H9 (cell line): ENCODE measurements around the gene SPTLC1. TPM values are rescaled to one million over a fixed set of nuclear protein-coding genes. Genes with fewer than 3 reads are reported as not detected.
A peak's percentile ranks its signal among the peaks of the same experiment; 100 is the strongest.

Experiments used
- DNase-seq: peaks from one replicate; pipeline ENCODE4 v3.0.0-alpha.2; 2017
- H2AFZ ChIP-seq: one replicate; pipeline ENCODE4 v1.6.1; 2013; ENCODE audit warnings: mild to moderate bottlenecking, low read length, control low read depth, moderate library complexity
- H2AK5ac ChIP-seq: 2 replicates; pipeline ENCODE4 v1.6.1; 2013; ENCODE audit warnings: low read length, control low read depth, mixed read lengths; ENCODE audit not compliant: insufficient read length
- H2BK120ac ChIP-seq: one replicate; pipeline ENCODE4 v1.6.1; 2013; ENCODE audit warnings: low read depth, mild to moderate bottlenecking, low read length, control low read depth, inconsistent platforms; ENCODE audit not compliant: poor library complexity, severe bottlenecking
- H2BK12ac ChIP-seq: 2 replicates; pipeline ENCODE4 v1.6.1; 2013; ENCODE audit warnings: low read length, control low read depth, mixed read lengths, low read depth; ENCODE audit not compliant: insufficient read length
- H2BK15ac ChIP-seq: 2 replicates; pipeline ENCODE4 v1.6.1; 2013; ENCODE audit warnings: low read depth, low read length, control low read depth
- H2BK20ac ChIP-seq: one replicate; pipeline ENCODE4 v1.6.1; 2013; ENCODE audit warnings: low read depth, mild to moderate bottlenecking, low read length, control low read depth, inconsistent platforms; ENCODE audit not compliant: poor library complexity, severe bottlenecking
- H2BK5ac ChIP-seq: 2 replicates; pipeline ENCODE4 v1.6.1; 2013; ENCODE audit warnings: low read length, control low read depth, mixed read lengths; ENCODE audit not compliant: insufficient read length
- H3K14ac ChIP-seq: 2 replicates; pipeline ENCODE4 v1.6.1; 2013; ENCODE audit warnings: low read length, control low read depth; ENCODE audit not compliant: insufficient read depth
- H3K18ac ChIP-seq: 2 replicates; pipeline ENCODE4 v1.6.1; 2013; ENCODE audit warnings: low read depth, mild to moderate bottlenecking, mixed read lengths, low read length, control low read depth; ENCODE audit not compliant: insufficient read length
- H3K23ac ChIP-seq: 2 replicates; pipeline ENCODE4 v1.6.1; 2013; ENCODE audit warnings: low read length, control low read depth, mixed read lengths, low read depth; ENCODE audit not compliant: insufficient read length
- H3K23me2 ChIP-seq: 2 replicates; pipeline ENCODE4 v1.6.1; 2013; ENCODE audit warnings: low read depth, mild to moderate bottlenecking, mixed read lengths, low read length, control low read depth; ENCODE audit not compliant: insufficient read length, poor library complexity, severe bottlenecking
- H3K27ac ChIP-seq: 2 replicates; pipeline ENCODE4 v1.5.1; 2013; ENCODE audit warnings: low read length, control low read depth, mixed read lengths, low read depth; ENCODE audit not compliant: insufficient read length
- H3K27me3 ChIP-seq: 2 replicates; pipeline ENCODE4 v1.6.1; 2013; ENCODE audit warnings: low read length, control low read depth, inconsistent platforms; ENCODE audit not compliant: insufficient read depth
- H3K4ac ChIP-seq: 2 replicates; pipeline ENCODE4 v1.6.1; 2013; ENCODE audit warnings: low read depth, mild to moderate bottlenecking, control low read depth, inconsistent platforms, low read length, moderate library complexity
- H3K4me1 ChIP-seq: 2 replicates; pipeline ENCODE4 v1.6.1; 2013; ENCODE audit warnings: low read length, control low read depth, inconsistent platforms; ENCODE audit not compliant: insufficient read depth
- H3K4me2 ChIP-seq: 2 replicates; pipeline ENCODE4 v1.6.1; 2013; ENCODE audit warnings: low read length, control low read depth, mixed read lengths; ENCODE audit not compliant: insufficient read length, insufficient read depth
- H3K56ac ChIP-seq: 2 replicates; pipeline ENCODE4 v1.6.1; 2013; ENCODE audit warnings: low read depth, mild to moderate bottlenecking, mixed read lengths, low read length, control low read depth; ENCODE audit not compliant: insufficient read length
- H3K79me1 ChIP-seq: 2 replicates; pipeline ENCODE4 v1.6.1; 2013; ENCODE audit warnings: low read depth, mild to moderate bottlenecking, moderate library complexity, low read length, control low read depth, inconsistent platforms; ENCODE audit not compliant: insufficient read depth, poor library complexity, severe bottlenecking
- H3K79me2 ChIP-seq: 2 replicates; pipeline ENCODE4 v1.6.1; 2013; ENCODE audit warnings: low read length, control low read depth, inconsistent platforms; ENCODE audit not compliant: insufficient read depth
- H3K9ac ChIP-seq: 2 replicates; pipeline ENCODE4 v1.6.1; 2013; ENCODE audit warnings: low read length, control low read depth, mixed read lengths; ENCODE audit not compliant: insufficient read length; ENCODE audit errors: extremely low read depth
- H3K9me3 ChIP-seq: one replicate; pipeline ENCODE4 v1.6.1; 2013; ENCODE audit warnings: low read depth, low read length, inconsistent platforms; ENCODE audit not compliant: control insufficient read depth
- H3T11ph ChIP-seq: one replicate; pipeline ENCODE4 v1.6.1; 2013; ENCODE audit warnings: mild to moderate bottlenecking, low read length, control low read depth, inconsistent platforms
- H4K20me1 ChIP-seq: one replicate; pipeline ENCODE4 v1.6.1; 2013; ENCODE audit not compliant: control insufficient read depth, insufficient read length, insufficient read depth
- H4K5ac ChIP-seq: 2 replicates; pipeline ENCODE4 v1.6.1; 2013; ENCODE audit warnings: low read depth, mild to moderate bottlenecking, mixed read lengths, low read length, control low read depth; ENCODE audit not compliant: insufficient read length
- H4K8ac ChIP-seq: replicated peaks from 2 replicates; pipeline ENCODE4 v1.6.1; 2013; ENCODE audit warnings: low read length, control low read depth, mixed read lengths, low read depth; ENCODE audit not compliant: insufficient read length
- H4K91ac ChIP-seq: 2 replicates; pipeline ENCODE4 v1.6.1; 2013; ENCODE audit warnings: low read depth, mild to moderate bottlenecking, moderate library complexity, mixed read lengths, low read length, control low read depth; ENCODE audit not compliant: insufficient read length
- H3K27ac Mint-ChIP-seq, 3 experiments: 2 replicates in 2 of 3; 3 replicates in 1 of 3; pipeline ENCODE4 v1.8.0; 2020 to 2021; ENCODE audit warnings: mixed read lengths in 3 of 3, mild to moderate bottlenecking in 1 of 3, moderate library complexity in 1 of 3
- H3K27me3 Mint-ChIP-seq: 2 replicates; pipeline ENCODE4 v1.8.0; 2021; ENCODE audit warnings: low read depth, mild to moderate bottlenecking, moderate library complexity, mixed read lengths
- H3K36me3 Mint-ChIP-seq, 3 experiments: 2 replicates in 2 of 3; 3 replicates in 1 of 3; pipeline ENCODE4 v1.8.0; 2020 to 2021; ENCODE audit warnings: low read depth in 3 of 3, mixed read lengths in 3 of 3; ENCODE audit not compliant: insufficient read depth in 1 of 3
- H3K4me1 Mint-ChIP-seq, 2 experiments: 2 replicates each; pipeline ENCODE4 v1.8.0; 2020; ENCODE audit warnings: mixed read lengths in 2 of 2
- H3K4me3 Mint-ChIP-seq, 2 experiments: 2 replicates in 1 of 2; 3 replicates in 1 of 2; pipeline ENCODE4 v1.8.0; 2020 to 2021; ENCODE audit warnings: mild to moderate bottlenecking in 2 of 2, mixed read lengths in 2 of 2, moderate library complexity in 1 of 2
- H3K9me3 Mint-ChIP-seq, 2 experiments: 2 replicates in 1 of 2; 3 replicates in 1 of 2; pipeline ENCODE4 v1.8.0; 2020; ENCODE audit warnings: mild to moderate bottlenecking in 2 of 2, mixed read lengths in 2 of 2, moderate library complexity in 1 of 2
- WGBS: extraction: QIAGEN DNeasy Blood & Tissue Kit; methylation state at CpG from one replicate; pipeline ENCODE4 v1.1.7; 2013; ENCODE audit warnings: missing lambda C conversion rate, low lambda C conversion rate, mixed read lengths; ENCODE audit not compliant: insufficient read length; ENCODE audit errors: extremely low coverage; 5-methylcytosine and 5-hydroxymethylcytosine counted together
- total RNA-seq: library from RNA; stranded (reverse); gene quantifications from 2 replicates; pipeline ENCODE4 v1.2.1, GENCODE V29; 2021
- TF ChIP-seq, protein P1 (sequence below): fragments of 200-600 bp; sonication (generic); conservative IDR thresholded peaks from 3 replicates; pipeline ENCODE4 v1.8.0; 2021; ENCODE audit warnings: antibody characterized with exemption, mild to moderate bottlenecking

The SPTLC1 gene
- total RNA-seq, 1 experiment from 2014 or later = 73.5 TPM

- peak; percentile 65 for DNase-seq
- Histone ChIP-seq H3K14ac (0 out of 2 replicates have a peak overlapping the region, but pooled peaks have one; percentile 3), H2BK15ac (no peak overlapping the region), H3K4me1 (no peaks in the 10 kb centered on the region; the same call in 1 of the 2 replicates), H3K23ac (no peak overlapping the region), H2AFZ (no peak overlapping the region), H2BK120ac (no peak overlapping the region), H2BK5ac (no peak overlapping the region), H3K9me3 (no peaks in the 10 kb centered on the region), H2BK20ac (no peak overlapping the region), H4K5ac (no peak overlapping the region), H3T11ph (no peak overlapping the region), H3K27ac (no peak overlapping the region), H3K79me2 (no peaks in the 10 kb centered on the region), H4K8ac (no peak overlapping the region), H4K91ac (no peak overlapping the region), H2BK12ac (no peak overlapping the region), H2AK5ac (no peak overlapping the region), H3K79me1 (no peaks in the 10 kb centered on the region), H3K23me2 (no peaks in the 10 kb centered on the region), H3K56ac (no peak overlapping the region), H3K9ac (no peak overlapping the region), H3K4ac (no peak overlapping the region), H3K18ac (peak overlapping the region; percentile 11), H3K4me2 (peak overlapping the region; percentile 28), H3K27me3 (no peaks in the 10 kb centered on the region), H4K20me1 (no peaks in the 10 kb centered on the region)
- H3K27ac Mint-ChIP-seq = peak overlapping the region in 2 of 3 experiments; percentile 65 to 94; a peak in 2 of 7 replicates
- H3K36me3 Mint-ChIP-seq = 0 out of 7 replicates have a peak, but pooled peaks cover 0 to 2% (median 0%) of the 10 kb centered on the region in 3 experiments
- H3K27me3 Mint-ChIP-seq = peaks cover 14% of the 10 kb centered on the region
- peaks cover 16 to 20% of the 10 kb centered on the region in 2 experiments for H3K4me1 Mint-ChIP-seq
- no CpG with 5 or more reads among the region's 21 CpGs for WGBS
- no peaks in the 10 kb centered on the region for H3K9me3 Mint-ChIP-seq
- TF ChIP-seq, protein P1, sequence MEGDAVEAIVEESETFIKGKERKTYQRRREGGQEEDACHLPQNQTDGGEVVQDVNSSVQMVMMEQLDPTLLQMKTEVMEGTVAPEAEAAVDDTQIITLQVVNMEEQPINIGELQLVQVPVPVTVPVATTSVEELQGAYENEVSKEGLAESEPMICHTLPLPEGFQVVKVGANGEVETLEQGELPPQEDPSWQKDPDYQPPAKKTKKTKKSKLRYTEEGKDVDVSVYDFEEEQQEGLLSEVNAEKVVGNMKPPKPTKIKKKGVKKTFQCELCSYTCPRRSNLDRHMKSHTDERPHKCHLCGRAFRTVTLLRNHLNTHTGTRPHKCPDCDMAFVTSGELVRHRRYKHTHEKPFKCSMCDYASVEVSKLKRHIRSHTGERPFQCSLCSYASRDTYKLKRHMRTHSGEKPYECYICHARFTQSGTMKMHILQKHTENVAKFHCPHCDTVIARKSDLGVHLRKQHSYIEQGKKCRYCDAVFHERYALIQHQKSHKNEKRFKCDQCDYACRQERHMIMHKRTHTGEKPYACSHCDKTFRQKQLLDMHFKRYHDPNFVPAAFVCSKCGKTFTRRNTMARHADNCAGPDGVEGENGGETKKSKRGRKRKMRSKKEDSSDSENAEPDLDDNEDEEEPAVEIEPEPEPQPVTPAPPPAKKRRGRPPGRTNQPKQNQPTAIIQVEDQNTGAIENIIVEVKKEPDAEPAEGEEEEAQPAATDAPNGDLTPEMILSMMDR = no peak
- peak overlapping the region in 1 of 2 experiments; percentile 73; a peak in 3 of 5 replicates for H3K4me3 Mint-ChIP-seq
These were observed 32.0 kb upstream of the SPTLC1 start for GRCh38 chr9:92147030-92147851.
